Mesodermal cell (in vitro differentiated cells): Measurements from ENCODE around the gene CDCA7.
"Not testable (repeated sequence)": the region's sequence is repeated elsewhere in the genome, so short reads cannot be mapped to it uniquely, and the experiment has no call there.

Experiments
- H3K27ac ChIP-seq: 2 replicates; pipeline ENCODE4 v1.7.0; 2013; ENCODE audit warnings: mild to moderate bottlenecking, low read depth, low read length, moderate library complexity; ENCODE audit not compliant: severe bottlenecking
- H3K36me3 ChIP-seq: 2 replicates; pipeline ENCODE4 v1.7.1; 2013; ENCODE audit warnings: mild to moderate bottlenecking, low read length, moderate library complexity; ENCODE audit not compliant: control insufficient read depth, insufficient read depth
- H3K4me1 ChIP-seq: one replicate; pipeline ENCODE4 v1.7.1; 2013; ENCODE audit warnings: mild to moderate bottlenecking, low read length; ENCODE audit not compliant: insufficient read depth, control insufficient read depth, poor library complexity, severe bottlenecking
- H3K4me3 ChIP-seq: 2 replicates; pipeline ENCODE4 v1.7.0; 2013; ENCODE audit warnings: low read length, control low read depth, mild to moderate bottlenecking; ENCODE audit not compliant: insufficient read depth, poor library complexity, severe bottlenecking; ENCODE audit errors: extremely low read depth
- H3K9me3 ChIP-seq: 2 replicates; pipeline ENCODE4 v1.7.1; 2013; ENCODE audit warnings: mild to moderate bottlenecking, low read length, moderate library complexity; ENCODE audit not compliant: control insufficient read depth
- WGBS, 2 experiments: methylation state at CpG; one replicate each; pipeline ENCODE4 v1.1.5; 2013; ENCODE audit warnings: missing lambda C conversion rate in 2 of 2; ENCODE audit not compliant: insufficient coverage in 2 of 2; 5-methylcytosine and 5-hydroxymethylcytosine counted together

The CDCA7 gene

GRCh38 chr2:173358616-173359015 is 3.9 kb downstream of the CDCA7 start:
- Histone ChIP-seq H3K4me1 (peaks cover 3% of the 10 kb centered on the region), H3K27ac (no peak overlapping the region), H3K4me3 (no peak overlapping the region), H3K9me3 (no peaks in the 10 kb centered on the region), H3K36me3 (peaks cover 43% of the 10 kb centered on the region)
- 93 to 95% methylated on average over 3 of the region's 5 CpGs for WGBS, 2 experiments

- H3K36me3 ChIP-seq: peaks cover 49% of the 10 kb centered on the region
- WGBS, 2 experiments: 93 to 97% methylated on average over 5 to 7 of the region's 8 CpGs
- H3K4me3 ChIP-seq: no peak overlapping the region
- H3K27ac ChIP-seq: no peak overlapping the region
- H3K9me3 ChIP-seq: no peaks in the 10 kb centered on the region
- peaks cover 3% of the 10 kb centered on the region for H3K4me1 ChIP-seq
These were observed 4.6 kb downstream of the CDCA7 start for GRCh38 chr2:173359231-173359630.

- WGBS, 2 experiments: 96 to 100% methylated on average over 3 of the region's 3 CpGs
These were observed 15.5 kb downstream of the CDCA7 start for GRCh38 chr2:173370198-173370597.

GRCh38 chr2:173371023-173371422 is 16.4 kb downstream of the CDCA7 start:
- Histone ChIP-seq H3K9me3 (no peaks in the 10 kb centered on the region), H3K27ac (no peak overlapping the region), H3K4me3 (no peak overlapping the region), H3K4me1 (peaks cover 4% of the 10 kb centered on the region), H3K36me3 (peaks cover 52% of the 10 kb centered on the region)
- WGBS, 2 experiments: 79 to 82% methylated on average over 3 of the region's 3 CpGs

More at GRCh38 chr2:173370198-173370597, 15.5 kb downstream of the CDCA7 start:
- H3K4me3 ChIP-seq: no peak overlapping the region
- H3K4me1 ChIP-seq: peaks cover 4% of the 10 kb centered on the region
- H3K36me3 ChIP-seq: peaks cover 57% of the 10 kb centered on the region
- H3K27ac ChIP-seq: no peak overlapping the region
- no peaks in the 10 kb centered on the region for H3K9me3 ChIP-seq

GRCh38 chr2:173373290-173373689 is 18.6 kb downstream of the CDCA7 start:
- 80 to 88% methylated on average over 1 of the region's 2 CpGs for WGBS, 2 experiments
- no peak overlapping the region for H3K4me3 ChIP-seq
- H3K9me3 ChIP-seq: no peaks in the 10 kb centered on the region
- H3K36me3 ChIP-seq: peaks cover 30% of the 10 kb centered on the region
- H3K27ac ChIP-seq: no peak overlapping the region
- peaks cover 4% of the 10 kb centered on the region for H3K4me1 ChIP-seq

- no peak overlapping the region for H3K4me3 ChIP-seq
- WGBS, 2 experiments: no CpG with 5 or more reads among the region's 3 CpGs
- no peaks in the 10 kb centered on the region for H3K9me3 ChIP-seq
- peaks cover 20% of the 10 kb centered on the region for H3K36me3 ChIP-seq
- H3K4me1 ChIP-seq: peaks cover 4% of the 10 kb centered on the region
- H3K27ac ChIP-seq: no peak overlapping the region
These were observed 20.0 kb downstream of the CDCA7 start for GRCh38 chr2:173374634-173375033.

GRCh38 chr2:173385534-173385933 is 30.9 kb downstream of the CDCA7 start:
- not testable (repeated sequence) for H3K9me3 ChIP-seq, H3K27ac ChIP-seq, H3K36me3 ChIP-seq, H3K4me1 ChIP-seq, H3K4me3 ChIP-seq
- no CpG with 5 or more reads among the region's 4 CpGs for WGBS, 2 experiments

GRCh38 chr2:173386021-173386737 is 31.5 kb downstream of the CDCA7 start:
- Histone ChIP-seq H3K4me1 (peaks cover 4% of the 10 kb centered on the region), H3K9me3 (no peaks in the 10 kb centered on the region), H3K27ac (no peak overlapping the region), H3K36me3 (peaks cover 3% of the 10 kb centered on the region), H3K4me3 (no peak overlapping the region)
- WGBS, 2 experiments: 90 to 95% methylated on average over 11 of the region's 18 CpGs

- Histone ChIP-seq H3K4me3 (no peak overlapping the region), H3K9me3 (no peaks in the 10 kb centered on the region), H3K36me3 (peaks cover 3% of the 10 kb centered on the region), H3K4me1 (peaks cover 4% of the 10 kb centered on the region), H3K27ac (no peak overlapping the region)
- WGBS, 2 experiments: 89 to 90% methylated on average over 9 of the region's 10 CpGs
These were observed 32.0 kb downstream of the CDCA7 start for GRCh38 chr2:173386738-173387065.

GRCh38 chr2:173387079-173387478 is 32.4 kb downstream of the CDCA7 start:
- Histone ChIP-seq H3K9me3 (no peaks in the 10 kb centered on the region), H3K4me3 (no peak overlapping the region), H3K4me1 (peaks cover 4% of the 10 kb centered on the region), H3K27ac (no peak overlapping the region), H3K36me3 (peaks cover 3% of the 10 kb centered on the region)
- 75 to 84% methylated on average over 3 to 4 of the region's 5 CpGs for WGBS, 2 experiments

GRCh38 chr2:173387660-173388059 is 33.0 kb downstream of the CDCA7 start:
- H3K9me3 ChIP-seq: no peaks in the 10 kb centered on the region
- H3K4me3 ChIP-seq: no peak overlapping the region
- H3K27ac ChIP-seq: no peak overlapping the region
- 56% methylated on average over 1 of the region's 3 CpGs; no CpG with 5 or more reads in 1 of the 2 experiments for WGBS, 2 experiments
- peaks cover 4% of the 10 kb centered on the region for H3K4me1 ChIP-seq
- H3K36me3 ChIP-seq: peaks cover 3% of the 10 kb centered on the region
